ENCODE results near the gene AGFG1.
"Not testable (repeated sequence)": the region's sequence is repeated elsewhere in the genome, so short reads cannot be mapped to it uniquely, and the experiment has no call there.

Gene AGFG1

GRCh38 chr2:227597036-227597435 is 125.1 kb downstream of the AGFG1 start:
- Histone ChIP-seq H3K4me3 (ENCODE audit: low read depth in 1 of 2, low read length in 2 of 2) (no peak overlapping the region), H3K9ac (ENCODE audit: low read depth, low read length) (no peak overlapping the region), H3K27ac (ENCODE audit: low read length) (no peak overlapping the region), H4K20me1 (ENCODE audit: insufficient read depth, low read length) (no peaks in the 10 kb centered on the region), H3K27me3 (ENCODE audit: insufficient read depth, low read length, poor library complexity) (no peaks in the 10 kb centered on the region), H3K36me3 (ENCODE audit: insufficient read depth, low read length) (no peaks in the 10 kb centered on the region), H3K4me1 (ENCODE audit: insufficient read depth, low read length) (no peaks in the 10 kb centered on the region), H3K9me3 (ENCODE audit: insufficient read depth, low read length, severe bottlenecking) (no peaks in the 10 kb centered on the region), H3K4me2 (ENCODE audit: insufficient read depth, low read length) (no peak overlapping the region), H2AFZ (ENCODE audit: low read depth, low read length) (no peak overlapping the region), H3K79me2 (ENCODE audit: insufficient read depth, low read length) (no peaks in the 10 kb centered on the region)
- DNase-seq: no peak
- TF ChIP-seq CTCF (IDR thresholded peaks at IDR 0.05; ENCODE audit: borderline replicate concordance, extremely low read depth, low read length, poor library complexity, severe bottlenecking) (no peak), EZH2 (IDR thresholded peaks at IDR 0.05; ENCODE audit: borderline replicate concordance, low read depth, low read length, severe bottlenecking) (no peak)
- ATAC-seq (ENCODE audit: insufficient read depth, low read depth): no peak

GRCh38 chr2:227597998-227598397 is 126.0 kb downstream of the AGFG1 start:
- TF ChIP-seq CTCF (IDR thresholded peaks at IDR 0.05; ENCODE audit: borderline replicate concordance, extremely low read depth, low read length, poor library complexity, severe bottlenecking): no peak
- no peak for TF ChIP-seq EZH2 (IDR thresholded peaks at IDR 0.05; ENCODE audit: borderline replicate concordance, low read depth, low read length, severe bottlenecking)
- no peak overlapping the region for H2AFZ ChIP-seq (ENCODE audit: low read depth, low read length)
- no peaks in the 10 kb centered on the region for H4K20me1 ChIP-seq (ENCODE audit: insufficient read depth, low read length)
- ATAC-seq (ENCODE audit: insufficient read depth, low read depth): no peak
- H3K4me1 ChIP-seq (ENCODE audit: insufficient read depth, low read length): no peaks in the 10 kb centered on the region
- H3K79me2 ChIP-seq (ENCODE audit: insufficient read depth, low read length): no peaks in the 10 kb centered on the region
- H3K27me3 ChIP-seq (ENCODE audit: insufficient read depth, low read length, poor library complexity): no peaks in the 10 kb centered on the region
- no peak overlapping the region for H3K27ac ChIP-seq (ENCODE audit: low read length)
- no peak overlapping the region for H3K4me2 ChIP-seq (ENCODE audit: insufficient read depth, low read length)
- no peak overlapping the region for H3K4me3 ChIP-seq (ENCODE audit: low read depth in 1 of 2, low read length in 2 of 2)
- H3K9me3 ChIP-seq (ENCODE audit: insufficient read depth, low read length, severe bottlenecking): no peaks in the 10 kb centered on the region
- no peaks in the 10 kb centered on the region for H3K36me3 ChIP-seq (ENCODE audit: insufficient read depth, low read length)
- DNase-seq: no peak
- no peak overlapping the region for H3K9ac ChIP-seq (ENCODE audit: low read depth, low read length)

GRCh38 chr2:227598835-227599503 is 127.0 kb downstream of the AGFG1 start, which contains the start of gene SCYGR2:
Gene SCYGR2 (plus strand): TSS chr2:227598893. CDS start chr2:227598893, 0 bp downstream.
- not testable (repeated sequence) for H3K79me2 ChIP-seq (ENCODE audit: insufficient read depth, low read length); H3K9ac ChIP-seq (ENCODE audit: low read depth, low read length); H3K4me1 ChIP-seq (ENCODE audit: insufficient read depth, low read length); ATAC-seq (ENCODE audit: insufficient read depth, low read depth); H3K36me3 ChIP-seq (ENCODE audit: insufficient read depth, low read length); DNase-seq; H2AFZ ChIP-seq (ENCODE audit: low read depth, low read length); H3K4me2 ChIP-seq (ENCODE audit: insufficient read depth, low read length); H3K4me3 ChIP-seq (ENCODE audit: low read depth in 1 of 2, low read length in 2 of 2); H3K27me3 ChIP-seq (ENCODE audit: insufficient read depth, low read length, poor library complexity); H3K27ac ChIP-seq (ENCODE audit: low read length); H3K9me3 ChIP-seq (ENCODE audit: insufficient read depth, low read length, severe bottlenecking); H4K20me1 ChIP-seq (ENCODE audit: insufficient read depth, low read length)

- Histone ChIP-seq H3K27ac (ENCODE audit: low read length) (no peak overlapping the region), H3K36me3 (ENCODE audit: insufficient read depth, low read length) (no peaks in the 10 kb centered on the region), H3K4me3 (ENCODE audit: low read depth in 1 of 2, low read length in 2 of 2) (no peak overlapping the region), H3K27me3 (ENCODE audit: insufficient read depth, low read length, poor library complexity) (no peaks in the 10 kb centered on the region), H4K20me1 (ENCODE audit: insufficient read depth, low read length) (no peaks in the 10 kb centered on the region), H2AFZ (ENCODE audit: low read depth, low read length) (no peak overlapping the region), H3K9me3 (ENCODE audit: insufficient read depth, low read length, severe bottlenecking) (no peaks in the 10 kb centered on the region), H3K79me2 (ENCODE audit: insufficient read depth, low read length) (no peaks in the 10 kb centered on the region), H3K4me1 (ENCODE audit: insufficient read depth, low read length) (no peaks in the 10 kb centered on the region), H3K4me2 (ENCODE audit: insufficient read depth, low read length) (no peak overlapping the region), H3K9ac (ENCODE audit: low read depth, low read length) (no peak overlapping the region)
- TF ChIP-seq CTCF (IDR thresholded peaks at IDR 0.05; ENCODE audit: borderline replicate concordance, extremely low read depth, low read length, poor library complexity, severe bottlenecking) (no peak), EZH2 (IDR thresholded peaks at IDR 0.05; ENCODE audit: borderline replicate concordance, low read depth, low read length, severe bottlenecking) (no peak)
- DNase-seq: no peak
- ATAC-seq (ENCODE audit: insufficient read depth, low read depth): no peak
Observed at GRCh38 chr2:227602358-227602757, 130.4 kb downstream of the AGFG1 start.
